A549 treated with RU486 at 1 μM for 4 hours (cell line): ENCODE data around the gene MS4A14. TPM values are rescaled to one million over a fixed set of nuclear protein-coding genes. Genes with fewer than 3 reads are reported as not detected.

Experiments
- total RNA-seq: library from RNA; stranded (reverse); fragments of 200-300 nt; extraction: Qiagen RNA extraction; gene quantifications from 5 replicates; pipeline ENCODE4 v1.2.3, GENCODE V29; 2022; ENCODE audit warnings: low read depth

Gene MS4A14
- not detected in 5 replicates for total RNA-seq

GRCh38 chr11:60396382-60396781 is at the start of gene MS4A14:
MS4A14 (plus strand) TSS chr11:60396459; CDS start chr11:60396579, 120 bp downstream.

DNA sequence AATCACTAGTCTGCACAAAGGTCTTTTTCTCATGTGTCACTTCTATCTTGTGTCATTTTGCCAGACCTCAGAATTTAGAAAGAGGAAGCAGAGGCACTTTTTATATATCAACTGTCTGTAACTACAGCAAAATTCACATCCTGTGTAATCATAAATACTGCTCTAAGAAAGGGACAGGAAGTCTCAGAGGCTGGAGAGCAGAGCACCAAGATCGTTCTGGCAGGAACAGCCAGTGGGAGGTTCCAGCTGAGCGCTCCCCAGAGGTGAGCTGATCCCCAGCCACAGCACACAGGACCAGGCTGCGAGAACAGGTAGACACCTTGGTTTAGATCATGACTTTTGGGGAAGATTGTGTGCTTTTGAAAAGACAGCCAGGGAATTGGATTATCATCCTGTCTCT is 17.9 kb upstream of the MS4A14 start, which contains the start of gene MS4A7:
Gene MS4A7 (plus strand): TSS at position 179 of the 400 bp plus-strand sequence. CDS start 4,610 bp downstream, outside the sequence.

GRCh38 chr11:60429272-60429671 is 33.0 kb downstream of the MS4A14 start, which contains the start of gene MS4A5:
MS4A5 (plus strand) TSS chr11:60429572; CDS start chr11:60429675, 103 bp downstream.

DNA sequence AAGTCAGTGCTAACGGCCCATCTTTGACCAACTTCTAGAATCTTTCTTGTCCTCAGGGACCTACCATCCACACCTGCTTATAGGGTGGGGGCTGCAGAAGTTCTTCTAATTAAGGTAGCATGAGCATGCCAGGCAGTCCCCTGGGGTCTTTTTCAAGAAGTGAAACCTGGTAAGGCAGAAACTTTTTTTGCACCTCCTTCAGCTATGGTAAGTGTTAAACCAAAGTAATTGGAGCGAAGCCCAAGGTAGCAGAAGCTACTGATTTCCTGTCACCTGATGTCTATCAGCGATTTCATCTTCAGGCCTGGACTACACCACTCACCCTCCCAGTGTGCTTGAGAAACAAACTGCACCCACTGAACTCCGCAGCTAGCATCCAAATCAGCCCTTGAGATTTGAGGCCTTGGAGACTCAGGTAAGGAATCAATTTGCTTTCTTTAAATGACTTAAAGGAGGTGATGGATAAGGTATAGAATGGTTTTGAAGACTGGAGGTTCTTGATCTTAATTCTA is 59.3 kb downstream of the MS4A14 start, which contains the start of gene MS4A1:
Gene MS4A1 (plus strand): TSS at position 317 of the 512 bp plus-strand sequence. CDS start 6,528 bp downstream, outside the sequence.

Other genes with a start within 250 kb of the MS4A14 start
- not detected in 5 replicates for gene MS4A6A, start 213.4 kb upstream of the MS4A14 start, total RNA-seq
- gene MS4A4E, start 153.3 kb upstream of the MS4A14 start, total RNA-seq, result not detected in 5 replicates
- not detected in 5 replicates for gene MS4A4A, start 115.8 kb upstream of the MS4A14 start, total RNA-seq
- not detected in 5 replicates for gene MS4A6E, start 69.2 kb upstream of the MS4A14 start, total RNA-seq
- not detected in 5 replicates for gene MS4A7, start 17.9 kb upstream of the MS4A14 start, total RNA-seq
- gene MS4A5, start 33.1 kb downstream of the MS4A14 start, total RNA-seq, result not detected in 5 replicates
- gene MS4A1, start 59.4 kb downstream of the MS4A14 start, total RNA-seq, result not detected in 5 replicates
- not detected in 5 replicates for gene MS4A12, start 96.3 kb downstream of the MS4A14 start, total RNA-seq
- gene MS4A13, start 118.9 kb downstream of the MS4A14 start, total RNA-seq, result not detected in 5 replicates